Mammary epithelial cell (primary cell): Measurements from ENCODE around the gene GNL2.

Source experiments
- EZH2 ChIP-seq: IDR thresholded peaks from 2 replicates; pipeline ENCODE4 v1.6.1; 2012; ENCODE audit warnings: low read length, inconsistent platforms, borderline replicate concordance
- TF ChIP-seq, protein P1 (sequence below), 2 donors: IDR thresholded peaks in 1 of 2; conservative IDR thresholded peaks in 1 of 2; 2 replicates each; pipeline ENCODE4 v1.5.1; 2011 to 2012; ENCODE audit warnings: inconsistent platforms in 2 of 2, low read length in 2 of 2, mild to moderate bottlenecking in 2 of 2, control low read depth in 1 of 2, low read depth in 1 of 2; ENCODE audit not compliant: insufficient read depth in 1 of 2; ENCODE audit errors: extremely low read depth in 1 of 2

GRCh38 chr1:37553598-37553926 lies 42.2 kb downstream of the GNL2 start:
- TF ChIP-seq, protein P1, sequence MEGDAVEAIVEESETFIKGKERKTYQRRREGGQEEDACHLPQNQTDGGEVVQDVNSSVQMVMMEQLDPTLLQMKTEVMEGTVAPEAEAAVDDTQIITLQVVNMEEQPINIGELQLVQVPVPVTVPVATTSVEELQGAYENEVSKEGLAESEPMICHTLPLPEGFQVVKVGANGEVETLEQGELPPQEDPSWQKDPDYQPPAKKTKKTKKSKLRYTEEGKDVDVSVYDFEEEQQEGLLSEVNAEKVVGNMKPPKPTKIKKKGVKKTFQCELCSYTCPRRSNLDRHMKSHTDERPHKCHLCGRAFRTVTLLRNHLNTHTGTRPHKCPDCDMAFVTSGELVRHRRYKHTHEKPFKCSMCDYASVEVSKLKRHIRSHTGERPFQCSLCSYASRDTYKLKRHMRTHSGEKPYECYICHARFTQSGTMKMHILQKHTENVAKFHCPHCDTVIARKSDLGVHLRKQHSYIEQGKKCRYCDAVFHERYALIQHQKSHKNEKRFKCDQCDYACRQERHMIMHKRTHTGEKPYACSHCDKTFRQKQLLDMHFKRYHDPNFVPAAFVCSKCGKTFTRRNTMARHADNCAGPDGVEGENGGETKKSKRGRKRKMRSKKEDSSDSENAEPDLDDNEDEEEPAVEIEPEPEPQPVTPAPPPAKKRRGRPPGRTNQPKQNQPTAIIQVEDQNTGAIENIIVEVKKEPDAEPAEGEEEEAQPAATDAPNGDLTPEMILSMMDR (conservative IDR thresholded peaks at IDR 0.05 in 1 of 2, IDR thresholded peaks at IDR 0.05 in 1 of 2; ENCODE audit: extremely low read depth in 1 of 2, insufficient read depth in 1 of 2, low read depth in 1 of 2, low read length in 2 of 2), result no peak
- no peak for TF ChIP-seq EZH2
